Pons (tissue), 1 donor: ENCODE measurements around the gene AGT.

Experiments
- DNase-seq: peaks from one replicate; pipeline ENCODE4 v3.0.0-alpha.2; 2016; ENCODE audit warnings: low spot score

AGT gene

DNA sequence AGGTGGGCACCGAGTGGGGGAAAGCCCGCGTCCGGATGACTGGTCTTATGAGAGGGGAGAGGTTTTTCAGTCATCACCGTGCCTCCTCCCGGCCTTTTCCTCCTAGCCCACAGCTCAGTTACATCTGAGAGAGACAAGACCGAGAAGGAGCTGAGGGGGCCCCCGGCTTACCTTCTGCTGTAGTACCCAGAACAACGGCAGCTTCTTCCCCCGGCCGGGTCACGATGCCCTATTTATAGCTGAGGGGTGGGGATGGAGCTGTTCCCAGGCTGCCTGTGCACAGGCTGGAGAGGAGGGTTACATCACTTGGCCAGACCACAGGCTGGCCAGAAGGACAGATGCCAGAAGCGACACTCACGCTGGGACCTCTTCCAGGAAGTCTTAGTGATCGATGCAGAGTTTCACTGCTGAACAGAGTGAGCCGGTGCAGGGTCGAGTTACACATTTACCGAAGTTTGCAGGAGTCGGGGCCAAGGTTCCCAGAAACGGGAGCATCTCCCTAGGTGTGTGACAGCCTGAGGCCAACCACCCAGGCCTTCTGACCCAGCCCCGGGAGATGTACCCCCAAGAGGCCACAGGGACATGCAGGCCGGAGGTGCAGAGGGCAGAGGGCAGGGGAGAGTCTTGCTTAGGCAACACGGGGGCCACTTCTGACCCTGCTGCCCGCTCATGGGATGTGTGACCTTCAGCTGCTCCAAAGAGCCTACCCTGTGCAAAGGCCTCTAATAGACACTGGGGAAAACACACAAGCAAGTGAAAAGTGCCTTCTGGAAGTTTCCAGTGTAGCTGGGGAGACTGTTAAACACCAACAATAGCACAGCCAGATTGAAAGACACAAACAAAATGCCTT, at the start of gene AGT:
Gene AGT, minus strand, starts transcription at position 208 of the 850 bp plus-strand sequence. CDS start 3,299 bp downstream, outside the sequence.
- peak; percentile 89 for DNase-seq

DNA sequence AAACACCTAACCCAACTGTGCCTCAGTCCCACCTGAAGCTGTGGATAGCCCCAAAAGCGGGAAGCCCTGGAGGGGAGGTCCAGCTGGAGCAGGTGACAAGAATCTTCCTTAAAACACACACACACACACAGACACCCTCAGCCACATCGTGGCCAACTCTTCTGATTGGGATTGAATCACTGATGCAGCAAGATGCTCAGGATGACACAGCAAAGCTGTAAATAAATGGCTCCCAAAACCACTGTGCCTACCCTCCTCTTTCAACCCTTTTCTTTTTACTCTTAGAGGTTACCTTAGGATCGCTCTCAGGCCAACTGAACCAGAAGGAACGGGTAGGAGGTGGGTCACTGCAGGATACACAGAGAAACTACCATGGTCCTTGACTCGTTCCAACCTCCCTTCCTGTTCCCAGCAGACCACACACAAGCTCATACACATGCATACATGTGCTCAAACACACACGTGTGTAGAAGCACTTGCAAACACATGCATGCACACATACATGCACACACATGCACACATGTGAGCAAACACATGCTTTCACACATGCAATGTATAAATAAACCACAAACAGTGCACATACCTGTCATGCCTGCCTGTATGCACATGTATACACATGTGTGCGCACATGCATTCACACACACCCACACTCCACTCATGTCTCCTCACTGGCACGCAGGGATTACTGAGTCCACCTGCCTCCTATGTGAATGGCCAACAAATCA, 47.7 kb upstream of the AGT start:
- DNase-seq: no peak

DNA sequence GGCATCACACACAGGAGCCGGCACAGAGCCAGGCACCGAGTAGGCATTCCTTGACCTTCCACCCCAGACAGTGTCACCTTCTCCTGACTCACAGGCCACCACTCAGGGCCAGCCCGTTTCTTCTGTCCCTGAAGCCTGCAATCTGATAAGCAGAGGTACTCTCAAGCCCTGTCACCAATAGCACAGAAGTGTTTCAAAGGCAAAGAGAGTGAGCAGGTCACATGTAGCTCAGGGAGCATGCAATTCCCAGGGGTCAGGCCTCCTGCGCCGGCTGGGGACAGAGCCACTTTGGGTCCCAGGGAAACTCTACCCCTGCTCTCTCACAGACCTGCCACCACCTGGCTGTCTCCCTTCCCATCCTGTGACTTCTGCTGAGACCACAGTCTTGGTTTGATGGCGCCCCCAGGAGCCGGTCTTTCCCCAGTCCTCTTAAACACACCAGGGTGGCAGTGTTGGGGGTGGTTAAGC, 46.5 kb upstream of the AGT start:
- no peak for DNase-seq

DNA sequence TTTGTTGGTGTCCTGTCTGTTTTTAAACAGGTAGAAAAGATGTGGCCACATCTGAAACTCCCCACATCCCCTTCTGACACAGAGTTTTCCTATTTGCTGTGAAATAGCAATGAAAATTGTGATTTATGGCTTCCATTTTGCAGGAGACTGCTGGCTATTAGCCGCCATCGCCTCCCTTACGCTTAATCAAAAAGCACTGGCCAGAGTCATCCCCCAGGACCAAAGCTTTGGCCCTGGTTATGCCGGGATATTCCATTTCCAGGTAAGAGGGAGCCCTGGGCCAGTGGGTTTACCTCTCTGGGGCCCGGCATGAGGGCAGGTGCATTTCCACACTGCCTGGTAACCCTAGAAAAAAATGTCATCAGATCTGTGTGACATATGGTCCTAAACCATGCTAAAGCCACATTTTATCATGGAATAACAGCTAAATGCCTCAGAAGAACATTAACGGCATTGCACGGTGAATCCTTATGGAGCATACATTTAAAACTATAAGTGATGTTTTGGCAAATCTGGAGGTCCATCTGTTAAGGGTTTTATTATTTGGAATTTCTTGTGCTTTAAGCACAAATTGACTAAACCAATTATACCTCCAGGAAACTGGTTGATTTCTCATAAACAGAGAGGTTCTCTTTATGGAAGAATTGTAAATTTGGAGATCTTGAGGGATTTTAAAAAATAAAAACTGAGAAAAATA, 45.6 kb upstream of the AGT start:
- no peak for DNase-seq

- no peak for DNase-seq
Measured at GRCh38 chr1:230758709-230759368, 44.9 kb upstream of the AGT start.

DNA sequence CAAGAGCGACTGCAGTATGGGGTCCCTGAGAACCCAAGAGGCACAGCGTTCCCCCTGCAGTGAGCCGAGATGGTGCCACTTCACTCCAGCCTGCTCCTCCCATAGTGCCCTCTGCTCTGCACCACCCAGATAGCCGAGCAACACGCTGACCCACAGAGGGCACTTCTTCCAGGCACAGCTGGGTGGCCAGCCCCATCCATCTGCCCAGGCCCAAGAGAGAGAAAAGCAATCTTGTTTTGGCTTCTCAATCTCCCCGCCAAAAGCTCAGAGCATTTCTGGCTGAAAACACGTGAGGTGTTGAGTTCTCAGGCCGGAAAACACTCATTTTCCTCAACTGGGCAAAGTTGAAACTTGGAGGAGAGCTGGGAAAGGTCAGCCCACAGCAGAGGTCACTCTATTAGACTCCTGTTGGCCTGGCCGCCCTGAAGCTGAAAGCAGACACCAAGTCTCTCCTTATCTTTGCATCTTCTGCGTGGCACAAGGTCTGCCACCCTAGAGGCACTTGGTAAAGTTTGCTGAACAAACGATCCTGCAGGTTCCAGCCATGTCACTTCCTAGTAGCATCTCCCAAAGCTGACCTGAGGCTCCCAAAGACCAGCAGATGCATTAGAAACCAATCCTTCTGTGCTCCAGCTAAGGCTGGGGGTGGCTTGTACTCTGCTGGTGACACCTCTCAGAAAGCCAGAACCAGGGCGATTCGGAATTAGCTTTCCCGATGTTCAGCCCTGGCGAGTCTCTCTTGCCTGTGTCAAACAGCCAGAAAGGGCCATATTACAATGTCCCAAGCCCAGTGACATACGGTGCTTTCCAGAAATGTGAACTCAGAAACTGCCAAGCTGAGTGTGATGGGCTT, 44.2 kb upstream of the AGT start:
- no peak for DNase-seq

DNA sequence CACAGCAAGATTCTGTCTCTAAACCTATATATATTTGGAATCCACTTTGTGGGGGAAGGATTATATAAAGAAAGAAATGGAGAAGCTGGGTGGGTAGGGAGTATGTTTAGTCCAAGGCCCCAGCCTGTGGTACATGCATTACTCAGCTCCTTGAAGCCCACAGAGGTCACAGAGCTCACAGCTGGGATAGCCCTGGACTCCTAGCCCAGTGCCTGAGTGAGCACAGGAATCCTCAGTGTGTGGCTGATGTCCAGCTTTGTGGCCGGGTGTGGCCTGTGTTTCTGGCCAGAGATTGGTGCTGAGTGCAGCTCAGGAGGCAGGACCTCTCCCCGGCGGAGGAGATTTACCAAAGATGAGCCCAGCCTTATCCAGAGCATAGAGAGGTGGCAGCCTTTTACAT, 40.9 kb upstream of the AGT start:
- DNase-seq: no peak

DNA sequence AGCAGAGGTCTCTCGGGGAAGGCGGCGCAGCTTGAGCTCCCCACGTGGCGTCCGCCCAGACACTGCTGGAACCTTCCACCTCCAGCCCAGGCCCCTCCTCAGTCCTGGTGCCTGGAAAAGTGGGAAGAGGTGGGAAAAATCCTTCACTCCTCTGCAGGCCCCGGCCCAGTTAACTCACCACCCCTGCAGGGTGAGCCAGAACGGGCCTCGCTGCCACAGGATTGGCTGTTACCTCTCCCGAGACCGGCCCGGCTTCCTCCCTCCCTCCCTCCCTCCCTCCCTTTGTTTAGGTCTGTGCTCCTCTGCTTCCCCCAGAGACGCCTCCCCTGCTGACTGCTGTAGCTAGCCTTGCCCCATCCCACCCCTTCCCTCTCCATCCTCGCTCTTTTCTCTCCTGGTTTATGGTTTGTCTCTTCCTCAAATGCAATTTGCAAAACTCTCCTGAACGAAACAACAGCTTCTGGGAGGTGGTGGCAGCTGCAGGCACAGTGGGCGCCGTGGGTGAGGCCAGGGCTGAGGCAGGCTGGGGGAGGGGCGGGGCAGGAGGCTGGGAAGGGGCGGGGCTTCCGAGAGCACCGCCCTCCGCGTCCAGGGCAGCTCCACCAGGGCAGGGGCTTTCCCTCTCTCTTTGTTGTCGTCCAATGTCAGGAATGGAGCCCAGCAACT, 39.8 kb upstream of the AGT start:
- DNase-seq: peak; percentile 20

DNA sequence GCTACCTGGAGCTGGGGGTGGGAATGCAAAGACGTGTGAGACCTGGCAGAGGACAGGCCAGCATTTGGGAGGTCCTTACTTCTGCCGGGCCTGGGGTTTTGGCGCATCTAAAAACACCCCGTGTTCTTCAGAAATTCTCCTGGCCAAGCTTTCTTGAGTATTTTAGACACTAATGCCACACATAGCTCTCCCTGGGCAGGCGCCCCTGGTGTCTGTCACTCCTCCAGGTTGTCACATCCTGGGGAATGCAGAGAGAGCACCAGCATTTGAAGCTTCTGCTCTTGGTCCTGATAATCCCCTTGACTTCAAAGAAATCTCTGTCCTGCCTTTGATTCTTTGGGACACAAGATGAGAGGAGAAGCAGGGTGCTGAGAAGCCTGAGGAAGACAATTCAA, 39.3 kb upstream of the AGT start:
- DNase-seq: peak; percentile 44

- DNase-seq: peak; percentile 84
Measured at GRCh38 chr1:230752407-230752806, 38.5 kb upstream of the AGT start.

DNA sequence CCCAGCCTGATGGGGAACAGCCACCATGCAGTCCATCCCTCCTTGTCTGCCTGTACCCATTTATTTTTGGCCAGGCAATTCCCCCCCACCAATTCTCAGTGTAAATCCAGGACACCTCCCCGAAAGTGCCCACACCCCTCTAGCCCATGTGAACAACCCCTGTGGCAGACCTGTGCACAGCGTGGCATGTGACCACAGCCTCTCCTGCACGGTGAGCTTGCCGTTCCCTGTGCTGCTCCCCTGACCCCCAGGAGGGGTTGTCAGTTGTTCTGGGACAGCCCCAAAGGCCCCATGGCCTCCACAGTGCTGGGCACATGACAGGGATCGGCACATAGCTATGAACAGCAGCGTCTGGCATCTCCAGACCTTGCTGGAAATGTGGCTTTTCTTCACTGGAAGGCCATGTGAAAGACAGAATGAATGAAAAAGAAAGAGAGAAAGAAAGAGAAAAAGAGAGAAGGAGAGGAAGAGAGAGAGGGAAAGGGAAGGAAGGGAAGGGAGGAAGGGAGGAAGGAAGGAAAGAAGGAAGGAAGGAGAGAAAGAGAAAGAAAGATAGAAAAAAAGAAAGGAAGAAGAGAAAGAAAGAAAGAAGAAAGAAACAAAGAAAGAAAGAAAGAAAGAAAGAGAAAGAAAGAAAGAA, 37.2 kb upstream of the AGT start:
- DNase-seq: no peak

- no peak for DNase-seq
Measured at GRCh38 chr1:230750576-230750975, 36.7 kb upstream of the AGT start.

- no peak for DNase-seq
Measured at GRCh38 chr1:230749635-230750034, 35.7 kb upstream of the AGT start.

GRCh38 chr1:230749150-230749549, 35.2 kb upstream of the AGT start:
- DNase-seq: no peak

- DNase-seq: no peak
Measured at GRCh38 chr1:230747890-230748800, 34.2 kb upstream of the AGT start.

- DNase-seq: no peak
Measured at GRCh38 chr1:230747127-230747730, 33.3 kb upstream of the AGT start, which contains the start of gene CAPN9. Gene CAPN9, plus strand, starts transcription at chr1:230747388. Its CDS starts 109 bp downstream, at chr1:230747497.

DNA sequence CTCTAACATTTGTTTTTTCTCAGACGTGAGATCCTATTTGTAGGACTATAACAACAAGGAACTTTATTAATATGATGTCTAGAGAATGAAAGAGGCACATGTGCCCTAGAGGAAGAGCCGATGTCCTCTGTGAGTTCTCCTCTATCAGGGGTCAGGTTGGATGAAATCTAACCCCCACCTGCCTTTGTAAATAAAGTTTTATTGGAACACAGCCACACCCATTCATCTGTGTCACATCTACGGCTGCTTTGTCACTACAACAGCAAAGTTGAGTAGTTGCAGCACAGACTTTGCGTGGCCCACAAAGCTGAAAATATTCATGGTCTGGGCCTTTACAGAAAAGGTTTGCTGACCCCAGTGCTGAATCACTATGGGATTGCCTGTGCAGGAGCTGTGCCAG, 32.7 kb upstream of the AGT start:
- DNase-seq: no peak

- no peak for DNase-seq
Measured at GRCh38 chr1:230745071-230745470, 31.1 kb upstream of the AGT start.
